22Rv1 (cell line): ENCODE results near the gene SMCR8.

Experiments used
- ZFX ChIP-seq: fragments of 450-650 bp; IDR thresholded peaks from 2 replicates; pipeline ENCODE4 v1.6.1; 2017; ENCODE audit warnings: antibody characterized with exemption, borderline replicate concordance
- TF ChIP-seq, protein P1 (sequence below): fragments of 450-650 bp; IDR thresholded peaks from 2 replicates; pipeline ENCODE4 v1.5.1; 2017; ENCODE audit warnings: mild to moderate bottlenecking

DNA sequence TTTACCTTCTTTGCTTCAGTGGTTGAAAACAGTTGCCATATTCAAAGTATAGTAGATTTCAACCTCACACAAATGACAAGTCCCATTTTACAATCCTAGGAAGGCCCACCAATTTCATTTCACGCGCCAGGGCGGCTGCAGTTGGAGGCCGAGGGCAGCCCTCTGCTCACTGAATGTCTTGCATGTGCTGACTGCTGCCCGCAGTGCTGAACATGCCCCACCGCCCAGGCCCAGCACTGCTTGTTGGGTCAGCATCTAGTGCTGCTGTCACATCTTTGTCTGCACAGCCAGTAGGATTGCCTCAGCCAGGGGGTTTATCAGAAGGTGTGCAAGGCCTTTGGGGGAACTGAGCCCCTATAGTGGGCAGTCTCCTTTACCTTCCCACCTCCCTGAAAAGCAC is 11.5 kb downstream of the SMCR8 start:
- TF ChIP-seq, protein P1, sequence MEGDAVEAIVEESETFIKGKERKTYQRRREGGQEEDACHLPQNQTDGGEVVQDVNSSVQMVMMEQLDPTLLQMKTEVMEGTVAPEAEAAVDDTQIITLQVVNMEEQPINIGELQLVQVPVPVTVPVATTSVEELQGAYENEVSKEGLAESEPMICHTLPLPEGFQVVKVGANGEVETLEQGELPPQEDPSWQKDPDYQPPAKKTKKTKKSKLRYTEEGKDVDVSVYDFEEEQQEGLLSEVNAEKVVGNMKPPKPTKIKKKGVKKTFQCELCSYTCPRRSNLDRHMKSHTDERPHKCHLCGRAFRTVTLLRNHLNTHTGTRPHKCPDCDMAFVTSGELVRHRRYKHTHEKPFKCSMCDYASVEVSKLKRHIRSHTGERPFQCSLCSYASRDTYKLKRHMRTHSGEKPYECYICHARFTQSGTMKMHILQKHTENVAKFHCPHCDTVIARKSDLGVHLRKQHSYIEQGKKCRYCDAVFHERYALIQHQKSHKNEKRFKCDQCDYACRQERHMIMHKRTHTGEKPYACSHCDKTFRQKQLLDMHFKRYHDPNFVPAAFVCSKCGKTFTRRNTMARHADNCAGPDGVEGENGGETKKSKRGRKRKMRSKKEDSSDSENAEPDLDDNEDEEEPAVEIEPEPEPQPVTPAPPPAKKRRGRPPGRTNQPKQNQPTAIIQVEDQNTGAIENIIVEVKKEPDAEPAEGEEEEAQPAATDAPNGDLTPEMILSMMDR = no peak
- TF ChIP-seq ZFX = no peak
